ENCODE measurements around the gene FRZB. TPM values are rescaled to one million over a fixed set of nuclear protein-coding genes. Genes with fewer than 3 reads are reported as not detected.

The FRZB gene
- polyA plus RNA-seq, 4 donors: 9.5 to 20.6 (median 12.6) TPM

DNA sequence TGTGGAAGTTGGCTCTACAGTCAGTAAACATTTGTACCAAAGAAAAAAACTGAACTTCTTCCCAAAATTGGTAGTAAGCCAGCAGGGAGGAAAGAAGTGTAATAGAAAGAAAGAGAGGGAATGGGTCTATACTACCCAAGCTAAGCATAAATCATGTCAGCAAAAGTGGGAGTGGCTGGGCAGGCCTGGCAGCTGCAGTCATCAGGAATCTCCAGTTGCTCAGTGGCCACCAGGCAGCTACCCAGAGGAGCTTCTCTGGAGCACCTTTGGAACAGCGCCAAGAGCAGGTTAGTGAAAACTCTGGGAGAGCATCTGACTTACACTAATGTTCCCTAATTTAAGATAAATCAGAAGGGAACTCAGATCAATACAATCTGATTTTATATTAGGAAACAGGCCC, 14.3 kb downstream of the FRZB start:
- DNase-seq (ENCODE audit: low read depth in 4 of 4, low spot score in 3 of 4): no peak

GRCh38 chr2:182845794-182846417, 20.5 kb downstream of the FRZB start:
- DNase-seq (ENCODE audit: low read depth in 4 of 4, low spot score in 3 of 4): no peak

DNA sequence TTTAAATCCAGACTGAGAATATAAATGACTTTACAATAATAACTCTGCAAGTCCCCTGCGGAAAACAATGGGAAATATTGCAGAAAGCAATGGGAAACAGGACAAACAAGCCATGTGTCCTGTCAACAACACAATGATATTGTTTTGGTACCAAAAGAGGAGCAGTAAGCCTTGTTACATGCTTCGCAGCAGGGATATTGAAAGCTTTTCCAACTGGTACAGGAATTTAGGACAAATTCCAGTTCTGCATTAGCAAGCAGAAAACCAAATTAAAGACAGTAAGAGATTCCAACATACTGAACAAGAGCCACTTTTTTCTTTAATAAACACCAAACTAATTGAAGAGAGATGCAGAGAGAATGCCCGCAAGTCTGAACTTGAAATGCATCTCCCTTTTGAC, 30.0 kb downstream of the FRZB start:
- DNase-seq (ENCODE audit: low read depth in 4 of 4, low spot score in 3 of 4): no peak

GRCh38 chr2:182834293-182834692, 32.1 kb downstream of the FRZB start:
- no peak for DNase-seq (ENCODE audit: low read depth in 4 of 4, low spot score in 3 of 4)

GRCh38 chr2:182833084-182833854, 33.2 kb downstream of the FRZB start:
- DNase-seq (ENCODE audit: low read depth in 4 of 4, low spot score in 3 of 4): no peak

DNA sequence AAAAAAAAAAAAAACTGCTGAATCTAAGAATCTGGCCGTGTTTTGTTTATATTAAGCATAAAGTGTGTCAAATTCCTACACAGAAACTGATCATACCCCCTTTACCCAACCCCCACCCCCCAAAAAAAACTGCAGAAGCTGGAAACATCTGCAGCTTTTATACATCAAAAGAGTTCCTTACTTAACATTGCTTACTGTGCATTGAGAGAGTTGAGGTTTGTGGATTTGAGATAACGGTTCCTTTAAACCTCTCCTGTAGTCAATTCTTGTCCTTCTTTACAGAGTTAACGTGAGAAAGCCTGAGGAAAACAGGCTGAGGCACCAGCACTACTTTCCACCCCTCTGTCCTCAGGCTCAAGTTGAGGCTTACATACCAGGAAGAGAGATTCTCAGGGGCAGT, 34.5 kb downstream of the FRZB start:
- no peak for DNase-seq (ENCODE audit: low read depth in 4 of 4, low spot score in 3 of 4)

- no peak for DNase-seq (ENCODE audit: low read depth in 4 of 4, low spot score in 3 of 4)
Measured at GRCh38 chr2:182831101-182831500, 35.3 kb downstream of the FRZB start.

DNA sequence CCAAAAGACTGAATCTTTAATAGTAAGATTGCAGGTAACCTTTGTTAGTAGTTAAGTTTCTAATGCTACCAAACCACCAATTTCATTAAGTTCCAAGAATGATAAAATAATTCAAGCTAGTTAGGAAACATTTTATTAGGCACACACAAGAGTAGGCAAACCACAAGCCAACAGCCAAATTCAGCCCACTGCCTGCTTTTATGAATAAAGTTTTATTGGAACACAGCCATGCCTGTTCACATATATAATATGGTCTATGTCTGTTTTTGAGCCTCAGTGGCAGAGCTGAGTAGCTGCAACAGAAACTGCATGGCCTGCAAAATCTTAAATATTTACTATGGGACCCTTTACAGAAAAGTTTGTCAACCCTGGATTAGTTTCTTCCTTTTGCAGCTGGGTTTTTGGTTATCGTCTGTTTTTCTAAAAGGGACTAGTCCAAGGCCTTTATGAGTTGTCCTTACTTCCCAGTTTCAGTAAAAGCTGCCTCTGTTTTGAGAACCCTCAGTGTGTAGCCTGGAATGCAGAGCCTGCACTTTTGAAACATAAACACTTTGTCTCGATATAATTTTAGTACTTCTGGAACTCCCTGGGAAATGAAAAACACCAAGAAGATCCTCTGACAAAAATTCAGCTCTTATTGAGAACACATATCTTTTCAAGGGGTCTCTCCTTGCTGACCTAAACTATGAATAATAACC, 39.1 kb downstream of the FRZB start:
- no peak for DNase-seq (ENCODE audit: low read depth in 4 of 4, low spot score in 3 of 4)

DNA sequence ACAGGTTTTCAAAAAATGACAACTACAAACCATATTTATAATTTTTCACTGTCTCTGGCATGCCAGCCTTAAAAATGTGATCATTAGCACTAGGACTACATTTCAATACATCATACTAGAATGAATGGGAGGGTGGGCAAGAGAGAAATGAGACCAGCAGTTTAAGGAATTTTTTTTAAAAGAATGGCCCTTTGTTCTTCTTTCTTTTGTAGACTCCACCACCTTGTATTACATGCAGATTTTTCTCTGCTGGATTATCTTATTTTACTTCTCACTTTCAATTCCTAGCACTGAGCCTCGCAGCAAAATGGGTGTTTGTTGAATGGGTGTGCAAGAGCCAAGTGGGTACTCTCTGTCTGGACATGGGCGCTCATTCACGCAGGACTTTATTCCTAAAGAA, 39.9 kb downstream of the FRZB start:
- DNase-seq (ENCODE audit: low read depth in 4 of 4, low spot score in 3 of 4): no peak

- no peak for DNase-seq (ENCODE audit: low read depth in 4 of 4, low spot score in 3 of 4)
Measured at GRCh38 chr2:182826064-182826463, 40.4 kb downstream of the FRZB start.

DNA sequence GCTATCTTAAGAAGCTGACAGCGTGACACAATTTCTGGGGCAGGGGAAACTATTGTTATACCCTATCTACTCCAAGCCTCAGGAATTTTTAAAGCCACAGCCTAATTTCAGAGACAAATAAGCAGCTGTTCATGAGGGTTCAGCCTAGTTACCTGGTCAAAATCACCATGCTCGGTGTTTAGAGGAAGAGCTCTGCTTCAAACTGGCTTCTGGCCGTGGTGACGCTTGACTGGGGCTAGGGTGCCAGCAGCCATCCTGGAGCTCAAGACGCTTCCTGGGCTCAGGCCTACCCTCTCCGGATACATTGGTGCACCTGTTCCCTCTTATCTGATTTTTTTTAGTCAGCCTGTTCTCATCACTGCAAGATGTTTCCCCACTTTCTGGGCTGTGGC, 41.7 kb downstream of the FRZB start:
- DNase-seq (ENCODE audit: low read depth in 4 of 4, low spot score in 3 of 4): no peak

- no peak for DNase-seq (ENCODE audit: low read depth in 4 of 4, low spot score in 3 of 4)
Measured at GRCh38 chr2:182824056-182824766, 42.2 kb downstream of the FRZB start.

DNA sequence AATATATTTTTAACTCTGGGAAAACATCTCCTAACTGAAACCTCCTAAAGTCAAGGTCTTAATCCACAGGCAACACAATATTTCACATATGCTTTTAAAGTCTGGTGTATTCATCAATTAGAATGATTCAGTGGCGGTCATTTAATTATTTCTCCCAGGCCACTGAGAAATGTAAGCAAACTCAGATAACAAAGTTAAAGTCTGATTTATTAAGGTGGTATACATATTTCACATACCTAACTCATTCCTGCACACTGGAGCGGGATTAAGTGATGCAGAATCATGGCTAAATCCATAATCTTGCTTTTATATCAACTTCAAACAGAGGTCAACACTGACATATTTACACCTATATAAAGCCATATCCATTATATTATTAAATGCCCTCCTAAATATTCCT, 43.7 kb downstream of the FRZB start:
- no peak for DNase-seq (ENCODE audit: low read depth in 4 of 4, low spot score in 3 of 4)

DNA sequence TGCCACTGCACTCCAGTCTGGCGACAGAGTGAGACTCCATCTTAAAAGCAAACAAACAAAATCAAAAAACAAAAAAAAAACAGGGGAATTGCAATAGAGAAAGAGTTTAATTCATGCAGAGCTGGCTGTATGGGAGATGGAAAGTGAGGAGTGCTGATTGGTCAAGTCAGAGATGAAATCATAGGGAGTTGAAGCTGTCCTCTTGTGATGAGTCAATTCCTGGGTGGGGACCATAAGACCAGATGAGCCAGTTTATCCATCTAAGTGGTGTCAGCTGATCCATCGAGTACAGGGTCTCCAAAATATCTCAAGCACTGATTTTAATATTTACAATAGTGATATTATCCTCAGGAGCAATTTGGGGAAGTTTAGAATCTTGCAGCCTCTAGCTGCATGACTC, 45.3 kb downstream of the FRZB start:
- DNase-seq (ENCODE audit: low read depth in 4 of 4, low spot score in 3 of 4): no peak

- DNase-seq (ENCODE audit: low read depth in 4 of 4, low spot score in 3 of 4): no peak
Measured at GRCh38 chr2:182819412-182819811, 47.0 kb downstream of the FRZB start.

GRCh38 chr2:182818925-182819324, 47.5 kb downstream of the FRZB start:
- no peak for DNase-seq (ENCODE audit: low read depth in 4 of 4, low spot score in 3 of 4)

DNA sequence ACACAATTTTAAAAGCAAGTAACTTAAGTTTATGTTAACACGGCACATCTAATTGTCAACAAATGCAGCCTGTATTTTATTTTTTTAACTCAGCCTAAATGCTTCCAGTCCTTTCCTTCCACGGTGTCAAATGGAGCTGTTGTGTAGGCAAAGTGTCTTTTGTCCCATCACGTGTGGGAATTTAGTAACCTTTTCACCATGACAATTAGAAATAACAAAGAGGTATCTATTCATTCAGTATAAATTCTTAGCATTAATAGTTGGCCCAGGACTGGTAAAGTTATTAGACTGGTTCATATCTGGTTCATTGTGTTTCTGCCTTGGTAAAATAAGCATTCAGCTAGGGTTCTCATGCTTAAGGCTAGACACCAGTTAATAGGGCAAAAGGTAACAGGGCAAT, 47.9 kb downstream of the FRZB start:
- no peak for DNase-seq (ENCODE audit: low read depth in 4 of 4, low spot score in 3 of 4)

DNA sequence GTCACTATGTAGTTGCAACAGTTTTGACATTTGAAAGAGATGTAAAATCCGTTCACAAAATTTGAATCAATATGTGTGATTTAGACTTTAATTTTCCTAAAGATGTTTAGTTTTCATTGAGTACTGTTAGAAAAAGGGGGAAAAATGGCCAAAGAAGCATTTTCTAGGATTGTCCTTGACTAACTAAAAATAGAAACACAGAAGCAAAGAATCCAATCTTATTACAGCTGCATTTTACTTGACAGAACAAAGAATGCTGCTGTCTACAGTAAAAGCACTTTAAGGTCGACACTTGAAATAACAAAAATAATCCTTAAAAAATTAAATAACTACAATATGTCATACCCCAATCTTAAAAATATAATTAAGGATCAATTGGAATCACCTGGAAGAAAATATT, 48.9 kb downstream of the FRZB start:
- no peak for DNase-seq (ENCODE audit: low read depth in 4 of 4, low spot score in 3 of 4)

DNA sequence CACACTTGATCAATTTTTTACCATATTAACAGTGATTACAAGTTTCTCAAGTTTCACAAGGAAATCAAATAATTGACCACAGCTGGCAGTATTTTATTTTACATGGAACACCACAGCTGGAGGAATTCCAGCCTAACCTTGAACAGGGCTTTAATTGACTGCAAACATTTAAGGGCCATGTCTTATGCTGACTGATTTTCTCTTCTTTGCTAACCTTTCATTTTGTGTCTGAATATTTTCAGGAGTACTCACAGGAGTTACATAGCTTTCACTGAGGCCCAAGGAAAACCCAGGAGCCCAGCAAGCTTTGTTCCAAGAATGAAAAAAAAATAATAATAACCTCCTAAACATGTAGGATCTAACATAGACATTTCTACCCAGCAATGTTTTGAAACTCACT, 49.6 kb downstream of the FRZB start:
- no peak for DNase-seq (ENCODE audit: low read depth in 4 of 4, low spot score in 3 of 4)

DNA sequence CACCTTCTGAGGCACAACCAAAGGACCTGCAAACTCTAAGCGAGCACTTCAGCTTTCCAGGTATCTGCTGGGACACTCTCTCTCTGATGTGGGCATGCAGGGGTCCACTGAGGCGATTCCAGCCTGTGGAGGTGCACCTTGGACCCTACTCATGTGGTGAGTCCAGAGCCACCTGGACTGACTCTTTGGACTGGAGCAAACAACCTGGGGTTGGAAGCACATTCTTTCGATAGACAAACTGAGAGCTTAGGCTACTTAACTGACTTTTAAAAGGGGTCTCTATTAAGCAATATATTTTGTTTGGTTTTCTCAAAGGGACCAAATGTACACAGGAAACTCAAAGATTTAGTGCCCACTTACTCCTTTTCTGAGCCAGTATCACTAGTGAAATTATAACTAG, 51.6 kb downstream of the FRZB start:
- DNase-seq (ENCODE audit: low read depth in 4 of 4, low spot score in 3 of 4): no peak

DNA sequence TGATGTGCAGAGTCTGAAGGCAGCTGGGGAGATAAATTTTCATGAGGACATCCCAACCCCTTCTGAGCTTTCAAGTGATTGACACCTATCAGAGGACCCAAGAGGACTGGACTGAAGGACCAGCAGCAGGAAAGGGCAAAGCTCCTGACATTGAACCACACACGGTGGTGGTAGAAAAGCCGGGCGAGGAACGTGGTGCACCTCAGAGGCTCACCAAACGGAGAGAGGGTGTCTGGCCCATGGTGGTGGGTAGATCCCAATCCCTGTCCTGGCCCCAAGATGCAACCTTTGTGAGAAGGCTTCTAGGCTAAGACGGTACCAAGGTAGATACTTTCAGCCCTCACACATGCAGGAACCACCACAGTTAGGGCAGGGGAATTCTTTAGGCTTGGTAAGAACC, 52.1 kb downstream of the FRZB start:
- no peak for DNase-seq (ENCODE audit: low read depth in 4 of 4, low spot score in 3 of 4)
